Measurements from ENCODE around the gene LEMD2. TPM values are rescaled to one million over a fixed set of nuclear protein-coding genes. Genes with fewer than 3 reads are reported as not detected.
A peak's percentile ranks its signal among the peaks of the same experiment; 100 is the strongest.

Gene LEMD2
- total RNA-seq, 1 experiment from 2014 or later: 91.8 TPM

- Histone ChIP-seq H2BK12ac (ENCODE audit: insufficient read length, low read depth, low read length) (no peak overlapping the region), H3K79me1 (ENCODE audit: insufficient read depth, low read depth, low read length, poor library complexity, severe bottlenecking) (no peaks in the 10 kb centered on the region), H4K91ac (ENCODE audit: insufficient read length, low read depth, low read length) (no peak overlapping the region), H4K5ac (ENCODE audit: insufficient read length, low read depth, low read length) (no peak overlapping the region), H2AK5ac (ENCODE audit: insufficient read length, low read length) (no peak overlapping the region), H3K27me3 (ENCODE audit: insufficient read depth, low read length) (no peaks in the 10 kb centered on the region), H4K8ac (replicated peaks; ENCODE audit: insufficient read length, low read depth, low read length) (no peak overlapping the region), H3K27ac (ENCODE audit: insufficient read length, low read depth, low read length) (no peak overlapping the region), H3K4me2 (ENCODE audit: insufficient read depth, insufficient read length, low read length) (no peak overlapping the region), H3K23me2 (ENCODE audit: insufficient read length, low read depth, low read length, poor library complexity, severe bottlenecking) (no peaks in the 10 kb centered on the region), H3K79me2 (ENCODE audit: insufficient read depth, low read length) (no peaks in the 10 kb centered on the region), H2BK5ac (ENCODE audit: insufficient read length, low read length) (no peak overlapping the region), H3K4me1 (ENCODE audit: insufficient read depth, low read length) (no peaks in the 10 kb centered on the region), H3K18ac (ENCODE audit: insufficient read length, low read depth, low read length) (no peak overlapping the region), H3K23ac (ENCODE audit: insufficient read length, low read depth, low read length) (no peak overlapping the region), H4K20me1 (ENCODE audit: control insufficient read depth, insufficient read depth, insufficient read length) (no peaks in the 10 kb centered on the region), H2BK20ac (ENCODE audit: low read depth, low read length, poor library complexity, severe bottlenecking) (no peak overlapping the region), H3K4ac (ENCODE audit: low read depth, low read length) (no peak overlapping the region), H3K9me3 (ENCODE audit: control insufficient read depth, low read depth, low read length) (no peaks in the 10 kb centered on the region), H2AFZ (ENCODE audit: low read length) (no peak overlapping the region), H3T11ph (ENCODE audit: low read length) (no peak overlapping the region), H3K56ac (ENCODE audit: insufficient read length, low read depth, low read length) (no peak overlapping the region), H2BK15ac (ENCODE audit: low read depth, low read length) (no peak overlapping the region), H3K9ac (ENCODE audit: extremely low read depth, insufficient read length, low read length) (no peak overlapping the region), H2BK120ac (ENCODE audit: low read depth, low read length, poor library complexity, severe bottlenecking) (no peak overlapping the region), H3K14ac (ENCODE audit: insufficient read depth, low read length) (no peak overlapping the region; the same call in 1 of the 2 replicates)
- Mint-ChIP-seq H3K4me1 (peaks cover 7 to 12% of the 10 kb centered on the region in 2 experiments; a peak in 3 of 4 replicates), H3K27ac (peak overlapping the region in 1 of 3 experiments; percentile 31; a peak in 1 of 7 replicates), H3K36me3 (ENCODE audit: insufficient read depth in 1 of 3, low read depth in 3 of 3) (no peaks in the 10 kb centered on the region), H3K27me3 (ENCODE audit: low read depth) (peaks cover 1% of the 10 kb centered on the region; the same call in 1 of the 2 replicates), H3K9me3 (no peaks in the 10 kb centered on the region), H3K4me3 (no peak overlapping the region)
- no CpG with 5 or more reads among the region's 18 CpGs for WGBS (ENCODE audit: extremely low coverage, insufficient read length, low lambda C conversion rate)
- no peak for TF ChIP-seq CTCF (conservative IDR thresholded peaks at IDR 0.05)
- no peak for DNase-seq
Measured at GRCh38 chr6:33735216-33735615, 53.7 kb downstream of the LEMD2 start.
